Measurements from ENCODE around the gene APBB2.

DNA sequence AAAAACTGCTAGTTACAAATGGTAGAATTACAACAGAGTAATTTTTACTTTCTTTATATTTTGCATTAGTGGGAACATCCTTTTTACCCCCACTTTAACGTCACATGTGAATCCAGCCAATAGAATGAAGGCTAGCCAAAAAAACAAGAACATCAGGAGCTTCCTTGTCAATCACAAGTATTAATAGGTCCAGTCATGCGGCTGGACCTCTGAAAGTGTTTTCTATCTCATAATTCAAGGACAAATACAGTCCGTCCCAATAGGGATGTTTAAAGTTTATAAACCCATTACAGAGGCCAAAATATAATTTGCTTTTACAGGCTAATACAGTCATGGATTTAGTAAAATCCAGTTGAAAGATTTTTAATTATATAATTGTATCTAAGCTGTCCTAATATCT is 110.7 kb downstream of the APBB2 start:
- TF ChIP-seq, protein P1, sequence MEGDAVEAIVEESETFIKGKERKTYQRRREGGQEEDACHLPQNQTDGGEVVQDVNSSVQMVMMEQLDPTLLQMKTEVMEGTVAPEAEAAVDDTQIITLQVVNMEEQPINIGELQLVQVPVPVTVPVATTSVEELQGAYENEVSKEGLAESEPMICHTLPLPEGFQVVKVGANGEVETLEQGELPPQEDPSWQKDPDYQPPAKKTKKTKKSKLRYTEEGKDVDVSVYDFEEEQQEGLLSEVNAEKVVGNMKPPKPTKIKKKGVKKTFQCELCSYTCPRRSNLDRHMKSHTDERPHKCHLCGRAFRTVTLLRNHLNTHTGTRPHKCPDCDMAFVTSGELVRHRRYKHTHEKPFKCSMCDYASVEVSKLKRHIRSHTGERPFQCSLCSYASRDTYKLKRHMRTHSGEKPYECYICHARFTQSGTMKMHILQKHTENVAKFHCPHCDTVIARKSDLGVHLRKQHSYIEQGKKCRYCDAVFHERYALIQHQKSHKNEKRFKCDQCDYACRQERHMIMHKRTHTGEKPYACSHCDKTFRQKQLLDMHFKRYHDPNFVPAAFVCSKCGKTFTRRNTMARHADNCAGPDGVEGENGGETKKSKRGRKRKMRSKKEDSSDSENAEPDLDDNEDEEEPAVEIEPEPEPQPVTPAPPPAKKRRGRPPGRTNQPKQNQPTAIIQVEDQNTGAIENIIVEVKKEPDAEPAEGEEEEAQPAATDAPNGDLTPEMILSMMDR (IDR thresholded peaks at IDR 0.05) = no peak
- TF ChIP-seq POLR2A (IDR thresholded peaks at IDR 0.05) = no peak
